Fibroblast of villous mesenchyme (primary cell): Measurements from ENCODE around the gene ATP6V1F. TPM values are rescaled to one million over a fixed set of nuclear protein-coding genes. Genes with fewer than 3 reads are reported as not detected.
A peak's percentile ranks its signal among the peaks of the same experiment; 100 is the strongest.

ENCODE experiments used
- DNase-seq: peaks from one replicate; pipeline ENCODE4 v3.0.0-alpha.2; 2010; ENCODE audit warnings: low read depth
- H3K4me3 ChIP-seq: 2 replicates; pipeline ENCODE4 v1.5.1; 2011; ENCODE audit warnings: low read depth, mild to moderate bottlenecking, low read length
- CTCF ChIP-seq: IDR thresholded peaks from 2 replicates; pipeline ENCODE4 v1.5.1; 2012; ENCODE audit warnings: low read depth, mild to moderate bottlenecking, low read length; ENCODE audit not compliant: insufficient read depth
- total RNA-seq: library from RNA; depleted of rRNA; stranded (reverse); fragments of >200 nt; gene quantifications from 2 replicates; pipeline ENCODE4 v1.2.3, GENCODE V29; 2012

ATP6V1F gene
- total RNA-seq, 1 donor, result 82.5 TPM

- peak; percentile 63 for DNase-seq
- H3K4me3 ChIP-seq, result no peak overlapping the region
- peak; percentile 68 for TF ChIP-seq CTCF
Observed at GRCh38 chr7:128904381-128905197, 41.9 kb downstream of the ATP6V1F start.

- TF ChIP-seq CTCF, result no peak
- no peak for DNase-seq
- no peak overlapping the region for H3K4me3 ChIP-seq
Observed at GRCh38 chr7:128906001-128906765, 43.5 kb downstream of the ATP6V1F start.

GRCh38 chr7:128906766-128907559, 44.3 kb downstream of the ATP6V1F start:
- no peak for DNase-seq
- no peak overlapping the region for H3K4me3 ChIP-seq
- TF ChIP-seq CTCF, result no peak

DNA sequence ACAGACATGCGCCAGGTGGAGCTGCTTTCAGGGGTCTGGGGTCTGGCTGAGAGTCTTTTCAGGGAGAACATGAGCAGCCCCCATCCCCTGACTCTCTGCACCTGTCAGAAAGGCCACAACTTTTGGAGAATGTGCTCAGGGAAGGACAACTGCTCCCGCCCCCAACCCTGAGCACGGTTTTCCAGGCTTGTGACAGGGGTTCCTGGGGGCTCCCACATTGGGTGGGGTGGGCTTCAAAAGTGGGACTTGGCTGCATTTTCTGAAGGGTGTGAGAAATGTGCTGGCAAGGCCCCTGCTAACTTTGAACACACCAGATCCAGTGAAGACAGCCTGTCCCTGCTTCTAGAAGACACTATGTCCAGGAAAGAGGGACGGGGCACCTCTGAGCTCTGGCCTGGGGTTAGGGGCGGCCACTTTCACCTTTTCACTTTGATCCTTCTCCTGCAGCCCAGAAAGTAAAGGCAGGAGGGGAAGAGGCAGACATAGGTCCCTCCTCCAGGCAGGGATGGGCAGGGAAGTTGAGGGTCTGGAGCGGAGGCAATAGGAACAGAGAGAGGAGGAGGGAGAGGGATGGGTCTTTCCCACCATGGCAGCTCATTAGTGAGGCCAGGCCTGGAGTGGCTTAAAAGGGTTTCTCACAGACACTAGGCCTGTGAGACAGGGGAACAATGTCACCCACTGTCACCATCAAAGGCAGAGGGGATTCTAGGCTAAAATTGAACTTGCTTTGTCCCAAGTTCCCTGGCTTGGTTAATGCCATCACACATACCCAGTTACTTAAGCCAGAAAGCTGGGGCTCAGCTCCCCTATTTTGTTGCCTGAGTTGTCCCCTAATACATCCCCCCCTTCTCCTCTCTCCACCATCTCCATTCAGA, 46.3 kb downstream of the ATP6V1F start:
- DNase-seq, result no peak
- no peak for TF ChIP-seq CTCF
- peak overlapping the region; percentile 56 for H3K4me3 ChIP-seq

DNA sequence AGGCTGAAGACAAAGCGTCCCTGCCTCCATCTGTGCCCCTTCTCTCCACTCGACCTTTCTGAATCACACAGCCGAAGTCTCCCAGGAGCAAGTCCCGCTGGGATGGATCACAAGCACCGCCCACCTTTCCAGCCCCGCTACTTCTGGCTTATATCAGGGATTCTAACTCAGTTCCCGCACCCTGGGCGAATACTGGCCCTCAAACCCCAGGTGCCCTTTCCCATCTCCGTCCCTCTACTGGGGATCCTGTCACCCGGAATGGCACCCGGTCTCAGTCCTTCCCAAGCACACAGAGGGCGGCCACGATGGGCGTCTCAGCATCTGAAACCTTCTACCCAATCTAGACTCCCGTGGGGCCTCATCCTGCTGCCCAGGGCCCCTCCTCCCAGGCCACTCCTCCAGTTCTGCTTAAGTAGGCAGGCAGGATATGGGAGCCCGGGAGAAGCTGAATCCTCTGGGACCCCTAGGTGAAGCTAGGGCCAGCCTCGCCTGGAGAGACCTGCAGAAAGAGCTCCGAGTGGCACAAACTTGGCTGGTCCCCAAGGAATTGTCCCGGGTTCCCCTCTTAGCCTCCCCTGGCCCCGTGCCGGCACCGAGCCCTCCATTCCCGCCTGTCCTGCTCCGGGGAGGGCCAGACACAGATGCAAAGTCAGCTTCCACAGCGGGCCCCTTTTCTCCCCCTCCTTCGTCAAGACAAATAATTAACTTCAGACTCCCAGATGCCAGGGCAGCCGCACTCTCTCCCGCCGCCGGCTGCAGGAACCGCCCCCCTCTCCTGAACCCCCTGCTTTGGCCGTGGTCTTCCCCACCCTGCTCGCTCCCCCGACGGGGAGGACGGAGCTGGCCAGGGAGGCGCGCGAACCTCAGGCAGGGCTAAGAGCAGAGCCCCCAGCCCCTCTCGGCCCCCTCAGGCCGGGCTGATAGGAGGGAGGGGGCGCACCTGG, 47.2 kb downstream of the ATP6V1F start:
- peak; percentile 50 for DNase-seq
- peak overlapping the region; percentile 56 for H3K4me3 ChIP-seq
- no peak for TF ChIP-seq CTCF
